AG08395 (cell line): ENCODE results near the gene NAT14.
A peak's percentile ranks its signal among the peaks of the same experiment; 100 is the strongest.
"Not testable (repeated sequence)": the region's sequence is repeated elsewhere in the genome, so short reads cannot be mapped to it uniquely, and the experiment has no call there.

Source experiments
- DNase-seq: peaks from one replicate; pipeline ENCODE4 v3.0.0; 2012; ENCODE audit warnings: mixed read lengths, low spot score

NAT14 gene

GRCh38 chr19:55486971-55487923 lies 2.3 kb downstream of the NAT14 start:
- DNase-seq: peak; percentile 95

- peak; percentile 66 for DNase-seq
Observed at GRCh38 chr19:55487924-55488687, 3.1 kb downstream of the NAT14 start, which contains the start of gene SSC5D. Gene SSC5D, plus strand, starts transcription at chr19:55488436. Its CDS starts 154 bp downstream, at chr19:55488590.

- DNase-seq: peak; percentile 44
Observed at GRCh38 chr19:55488986-55489710, 4.2 kb downstream of the NAT14 start.

- no peak for DNase-seq
Observed at GRCh38 chr19:55489711-55490477, 4.9 kb downstream of the NAT14 start.

GRCh38 chr19:55490478-55491432 lies 5.8 kb downstream of the NAT14 start:
- DNase-seq: no peak

- no peak for DNase-seq
Observed at GRCh38 chr19:55491546-55492360, 6.8 kb downstream of the NAT14 start.

- DNase-seq: no peak
Observed at GRCh38 chr19:55492362-55492944, 7.5 kb downstream of the NAT14 start.

GRCh38 chr19:55493052-55493644 lies 8.2 kb downstream of the NAT14 start:
- no peak for DNase-seq

- no peak for DNase-seq
Observed at GRCh38 chr19:55493645-55494171, 8.7 kb downstream of the NAT14 start.

- peak; percentile 34 for DNase-seq
Observed at GRCh38 chr19:55494172-55494761, 9.3 kb downstream of the NAT14 start.

- DNase-seq: no peak
Observed at GRCh38 chr19:55495646-55496349, 10.8 kb downstream of the NAT14 start.

GRCh38 chr19:55496820-55497219 lies 11.8 kb downstream of the NAT14 start:
- DNase-seq: not testable (repeated sequence)

- no peak for DNase-seq
Observed at GRCh38 chr19:55497763-55498162, 12.8 kb downstream of the NAT14 start.

- DNase-seq: no peak
Observed at GRCh38 chr19:55498246-55498840, 13.4 kb downstream of the NAT14 start.

- no peak for DNase-seq
Observed at GRCh38 chr19:55500368-55500952, 15.5 kb downstream of the NAT14 start.

GRCh38 chr19:55502197-55502952 lies 17.4 kb downstream of the NAT14 start:
- DNase-seq: no peak
